IPS-NIHi7 (cell line): ENCODE results near the gene IL6ST.
A peak's percentile ranks its signal among the peaks of the same experiment; 100 is the strongest.
"Not testable (repeated sequence)": the region's sequence is repeated elsewhere in the genome, so short reads cannot be mapped to it uniquely, and the experiment has no call there.

ENCODE experiments used
- DNase-seq: peaks from one replicate; pipeline ENCODE4 v3.0.0; 2012; ENCODE audit warnings: mixed read lengths; ENCODE audit errors: extremely low spot score

IL6ST gene

DNA sequence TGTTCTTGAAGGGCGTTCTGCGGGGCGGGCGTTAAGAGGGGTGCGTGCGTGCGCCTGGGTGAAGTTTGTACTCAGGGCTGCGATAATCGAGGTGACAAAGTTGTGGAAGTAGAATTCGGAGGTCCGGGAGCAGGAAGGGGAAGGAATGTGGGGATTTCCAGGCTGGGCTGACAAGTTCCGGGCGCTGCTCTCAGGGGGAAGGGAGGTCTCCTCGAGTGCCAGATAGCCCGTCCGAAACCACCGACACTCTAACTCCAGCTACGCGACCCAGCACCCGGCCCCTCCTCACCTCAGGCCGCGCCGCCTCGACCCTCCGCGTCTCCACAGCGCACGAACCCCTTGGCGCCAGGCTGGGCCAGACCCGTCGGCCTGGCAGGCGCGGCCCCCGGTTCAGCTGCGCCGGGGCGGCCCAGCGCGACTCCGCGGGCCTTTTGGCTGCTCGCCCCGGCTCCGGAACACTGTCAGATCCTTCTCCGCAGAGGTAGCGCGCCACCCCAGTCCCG lies at the start of gene IL6ST:
TSS of gene IL6ST (minus strand) at position 469 of the 503 bp plus-strand sequence. CDS start 18,685 bp downstream, outside the sequence.
- peak; percentile 74 for DNase-seq

GRCh38 chr5:56039985-56040384 lies 45.2 kb upstream of the IL6ST start:
- no peak for DNase-seq

DNA sequence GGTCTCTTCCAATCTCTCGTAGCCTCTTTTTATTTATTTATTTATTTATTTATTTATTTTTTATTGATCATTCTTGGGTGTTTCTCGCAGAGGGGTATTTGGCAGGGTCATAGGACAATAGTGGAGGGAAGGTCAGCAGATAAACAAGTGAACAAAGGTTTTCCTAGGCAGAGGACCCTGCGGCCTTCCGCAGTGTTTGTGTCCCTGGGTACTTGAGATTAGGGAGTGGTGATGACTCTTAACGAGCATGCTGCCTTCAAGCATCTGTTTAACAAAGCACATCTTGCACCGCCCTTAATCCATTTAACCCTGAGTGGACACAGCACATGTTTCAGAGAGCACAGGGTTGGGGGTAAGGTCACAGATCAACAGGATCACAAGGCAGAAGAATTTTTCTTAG lies 43.4 kb upstream of the IL6ST start:
- not testable (repeated sequence) for DNase-seq

GRCh38 chr5:56037531-56038010 lies 42.8 kb upstream of the IL6ST start:
- DNase-seq: no peak

DNA sequence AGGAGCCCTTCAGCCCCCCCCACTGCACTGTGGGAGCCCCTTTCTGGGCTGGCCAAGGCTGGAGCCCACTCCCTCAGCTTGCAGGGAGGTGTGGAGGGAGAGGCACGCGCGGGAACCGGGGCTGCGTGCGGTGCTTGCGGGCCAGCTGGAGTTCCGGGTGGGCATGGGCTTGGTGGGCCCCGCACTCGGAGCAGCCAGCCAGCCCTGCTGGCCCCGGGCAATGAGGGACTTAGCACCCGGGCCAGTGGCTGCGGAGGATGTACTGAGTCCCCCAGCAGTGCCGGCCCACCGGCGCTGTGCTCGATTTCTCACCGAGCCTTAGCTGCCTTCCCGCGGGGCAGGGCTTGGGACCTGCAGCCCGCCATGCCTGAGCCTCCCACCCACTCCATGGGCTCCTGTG lies 40.6 kb upstream of the IL6ST start:
- DNase-seq: not testable (repeated sequence)

- DNase-seq: not testable (repeated sequence)
Measured at GRCh38 chr5:56029871-56030630, 35.3 kb upstream of the IL6ST start.

- no peak for DNase-seq
Measured at GRCh38 chr5:56029457-56029856, 34.7 kb upstream of the IL6ST start.

- no peak for DNase-seq
Measured at GRCh38 chr5:56028708-56029107, 33.9 kb upstream of the IL6ST start.

GRCh38 chr5:56026863-56027300 lies 32.1 kb upstream of the IL6ST start:
- no peak for DNase-seq

DNA sequence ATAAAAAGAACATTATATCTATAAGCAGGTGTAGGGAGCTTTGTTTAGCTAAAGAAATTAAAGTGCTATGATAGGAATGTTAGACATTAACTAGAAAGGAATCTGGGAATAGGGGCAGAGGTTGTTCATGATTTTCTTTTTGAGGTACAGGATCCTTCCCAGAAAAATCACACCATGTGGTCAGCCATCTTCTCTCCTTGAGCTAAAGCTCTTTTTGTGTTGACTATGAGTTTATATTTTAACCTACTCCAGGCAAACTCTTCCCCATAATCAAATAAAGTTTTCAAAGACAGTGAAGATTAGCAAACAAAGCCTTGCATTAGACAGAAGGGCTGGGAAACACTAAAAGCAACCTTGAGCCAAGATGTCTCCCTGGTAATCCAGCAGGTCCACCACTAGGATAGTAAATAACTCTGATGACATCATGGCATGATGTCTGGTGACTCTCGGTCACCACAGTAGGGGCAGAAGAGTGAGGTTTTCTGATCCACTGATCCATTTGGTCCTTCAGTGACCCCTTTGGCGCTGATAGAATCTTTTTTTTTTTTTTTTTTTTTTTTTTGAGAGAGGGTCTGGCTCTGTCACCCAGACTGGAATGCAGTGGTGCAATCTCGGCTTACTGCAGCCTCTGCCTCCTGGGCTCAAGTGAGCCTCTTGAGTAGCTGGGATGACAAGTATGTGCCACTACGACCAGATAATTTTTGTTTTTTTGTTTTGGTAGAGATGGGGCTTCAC lies 30.6 kb upstream of the IL6ST start:
- no peak for DNase-seq

- no peak for DNase-seq
Measured at GRCh38 chr5:56024810-56025150, 30.0 kb upstream of the IL6ST start.

DNA sequence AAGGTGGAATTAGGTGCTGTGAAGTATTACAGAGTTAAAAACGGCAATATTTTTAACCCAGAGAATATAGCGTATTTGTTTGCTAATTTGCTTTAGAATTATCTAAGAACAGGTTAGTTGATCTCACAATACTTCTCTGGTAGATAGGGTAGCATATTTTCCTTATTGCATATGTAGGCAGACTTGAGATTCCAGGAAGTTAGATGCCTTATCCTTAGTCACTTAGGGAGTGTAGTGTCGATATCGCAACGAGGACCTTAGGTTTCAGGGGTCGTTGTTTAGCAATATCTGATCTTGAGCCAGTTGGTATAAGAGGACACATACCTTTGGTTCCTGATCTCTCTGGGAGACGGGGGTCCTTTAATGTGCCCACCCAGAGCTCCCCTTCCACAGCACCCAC lies 28.5 kb upstream of the IL6ST start:
- DNase-seq: no peak

GRCh38 chr5:56019306-56020272 lies 24.8 kb upstream of the IL6ST start:
- no peak for DNase-seq

GRCh38 chr5:56018832-56019231 lies 24.1 kb upstream of the IL6ST start:
- no peak for DNase-seq

DNA sequence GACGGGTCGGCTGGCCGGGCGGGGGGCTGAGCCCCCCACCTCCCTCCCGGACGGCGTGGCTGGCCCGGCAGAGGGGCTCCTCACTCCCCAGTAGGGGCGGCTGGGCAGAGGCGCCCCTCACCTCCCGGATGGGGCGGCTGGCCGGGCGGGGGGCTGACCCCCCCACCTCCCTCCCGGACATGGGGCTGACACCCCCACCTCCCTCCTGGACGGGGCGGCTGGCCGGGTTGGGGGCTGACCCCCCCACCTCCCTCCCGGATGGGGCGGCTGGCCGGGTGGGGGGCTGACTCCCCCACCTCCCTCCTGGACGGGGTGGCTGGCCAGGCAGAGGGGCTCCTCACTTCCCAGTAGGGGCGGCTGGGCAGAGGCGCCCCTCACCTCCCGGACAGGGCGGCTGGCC lies 19.9 kb upstream of the IL6ST start:
- not testable (repeated sequence) for DNase-seq

DNA sequence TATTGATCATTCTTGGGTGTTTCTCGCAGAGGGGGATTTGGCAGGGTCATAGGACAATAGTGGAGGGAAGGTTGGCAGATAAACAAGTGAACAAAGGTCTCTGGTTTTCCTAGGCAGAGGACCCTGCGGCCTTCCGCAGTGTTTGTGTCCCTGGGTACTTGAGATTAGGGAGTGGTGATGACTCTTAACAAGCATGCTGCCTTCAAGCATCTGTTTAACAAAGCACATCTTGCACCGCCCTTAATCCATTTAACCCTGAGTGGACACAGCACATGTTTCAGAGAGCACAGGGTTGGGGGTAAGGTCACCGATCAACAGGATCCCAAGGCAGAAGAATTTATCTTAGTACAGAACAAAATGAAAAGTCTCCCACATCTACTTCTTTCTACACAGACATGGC lies 19.2 kb upstream of the IL6ST start:
- not testable (repeated sequence) for DNase-seq

DNA sequence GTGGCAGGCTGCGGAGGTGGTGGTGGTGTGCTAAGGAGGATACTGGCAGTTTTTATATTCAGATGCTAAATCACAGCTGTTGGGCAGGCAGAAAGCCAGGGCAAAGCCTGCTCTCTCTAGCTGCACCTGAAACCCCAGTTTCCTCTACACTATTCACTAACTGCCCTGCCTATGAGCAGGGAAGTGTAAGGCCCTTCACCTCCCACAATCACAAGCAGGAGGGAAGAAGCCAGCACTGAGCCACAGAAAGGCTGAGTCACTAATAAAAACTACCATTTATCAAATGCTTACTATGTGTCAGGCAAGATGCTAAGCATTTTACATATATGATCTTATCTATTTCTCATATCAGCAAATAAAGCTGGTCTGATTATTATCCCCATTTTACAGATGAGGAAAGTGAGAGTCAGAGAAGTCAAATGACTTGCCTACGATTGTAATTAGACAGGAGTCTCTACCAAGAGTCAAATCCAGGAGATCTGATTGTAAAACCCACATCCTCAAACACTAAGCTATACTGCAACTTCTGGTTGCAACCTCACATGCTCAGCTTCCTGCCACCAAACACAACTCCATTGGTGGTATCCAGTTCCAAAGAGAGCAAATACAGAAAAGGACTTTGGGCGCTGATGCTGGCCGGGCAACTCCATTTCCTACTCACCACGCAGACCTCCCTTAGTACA lies 17.7 kb upstream of the IL6ST start:
- no peak for DNase-seq

GRCh38 chr5:56011835-56012234 lies 17.1 kb upstream of the IL6ST start:
- DNase-seq: no peak

GRCh38 chr5:56010431-56010830 lies 15.7 kb upstream of the IL6ST start:
- DNase-seq: no peak

- DNase-seq: no peak
Measured at GRCh38 chr5:56006600-56006999, 11.8 kb upstream of the IL6ST start.

DNA sequence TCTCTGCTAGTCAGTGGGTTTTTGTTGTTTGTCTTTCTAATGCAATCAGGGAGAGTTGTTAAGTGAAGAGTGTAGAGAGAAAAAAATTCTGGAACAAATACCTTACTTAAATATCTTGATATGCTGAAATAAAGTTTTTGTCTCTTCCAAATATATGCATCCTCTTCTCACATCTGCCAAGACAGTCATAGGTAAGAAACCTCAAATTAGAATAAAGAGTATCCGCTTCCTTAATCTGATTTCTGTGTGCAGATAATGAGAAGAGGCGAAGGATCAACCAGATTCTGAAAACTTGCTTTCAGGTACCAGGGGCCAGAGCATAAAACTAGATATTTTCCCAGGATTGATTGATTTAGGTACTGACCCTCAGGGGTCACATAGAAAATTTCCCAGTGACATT lies 11.3 kb upstream of the IL6ST start:
- DNase-seq: no peak
